ENCODE results near the gene LASP1.

The LASP1 gene

GRCh38 chr17:38904892-38905291, 35.0 kb downstream of the LASP1 start:
- Histone ChIP-seq H3K4me2 (ENCODE audit: low read length) (no peak overlapping the region), H3K36me3 (ENCODE audit: insufficient read depth, low read length) (peaks cover 33% of the 10 kb centered on the region), H3K27ac (ENCODE audit: low read depth, low read length, poor library complexity, severe bottlenecking) (no peak overlapping the region), H3K27me3 (ENCODE audit: insufficient read depth, low read length) (no peaks in the 10 kb centered on the region), H3K9me2 (ENCODE audit: low read depth, low read length) (no peaks in the 10 kb centered on the region), H3F3A (ENCODE audit: insufficient read depth, low read length) (no peaks in the 10 kb centered on the region), H3K79me2 (ENCODE audit: insufficient read depth, low read length) (no peaks in the 10 kb centered on the region), H3K4me3 (ENCODE audit: low read depth, low read length, poor library complexity, severe bottlenecking) (no peak overlapping the region), H2AFZ (ENCODE audit: low read length) (no peak overlapping the region), H3K4me1 (ENCODE audit: insufficient read depth, low read length, severe bottlenecking) (peaks cover 40% of the 10 kb centered on the region), H3K9me3 (ENCODE audit: low read length) (no peaks in the 10 kb centered on the region), H4K20me1 (ENCODE audit: insufficient read depth, low read length) (no peaks in the 10 kb centered on the region), H3K9ac (ENCODE audit: low read length) (no peak overlapping the region)
- TF ChIP-seq CTCF (IDR thresholded peaks at IDR 0.05; ENCODE audit: low read length) (no peak), EZH2 (IDR thresholded peaks at IDR 0.05; ENCODE audit: borderline replicate concordance, low read length) (no peak)

GRCh38 chr17:38905375-38905774, 35.5 kb downstream of the LASP1 start:
- H3F3A ChIP-seq (ENCODE audit: insufficient read depth, low read length): no peaks in the 10 kb centered on the region
- no peak overlapping the region for H3K4me3 ChIP-seq (ENCODE audit: low read depth, low read length, poor library complexity, severe bottlenecking)
- H3K9ac ChIP-seq (ENCODE audit: low read length): no peak overlapping the region
- H3K27me3 ChIP-seq (ENCODE audit: insufficient read depth, low read length): no peaks in the 10 kb centered on the region
- no peak overlapping the region for H2AFZ ChIP-seq (ENCODE audit: low read length)
- no peaks in the 10 kb centered on the region for H3K9me3 ChIP-seq (ENCODE audit: low read length)
- H4K20me1 ChIP-seq (ENCODE audit: insufficient read depth, low read length): no peaks in the 10 kb centered on the region
- H3K36me3 ChIP-seq (ENCODE audit: insufficient read depth, low read length): peaks cover 33% of the 10 kb centered on the region
- peaks cover 40% of the 10 kb centered on the region for H3K4me1 ChIP-seq (ENCODE audit: insufficient read depth, low read length, severe bottlenecking)
- no peaks in the 10 kb centered on the region for H3K9me2 ChIP-seq (ENCODE audit: low read depth, low read length)
- TF ChIP-seq EZH2 (IDR thresholded peaks at IDR 0.05; ENCODE audit: borderline replicate concordance, low read length) (no peak), CTCF (IDR thresholded peaks at IDR 0.05; ENCODE audit: low read length) (no peak)
- H3K79me2 ChIP-seq (ENCODE audit: insufficient read depth, low read length): no peaks in the 10 kb centered on the region
- peak overlapping the region; percentile 16 for H3K27ac ChIP-seq (ENCODE audit: low read depth, low read length, poor library complexity, severe bottlenecking)
- H3K4me2 ChIP-seq (ENCODE audit: low read length): no peak overlapping the region

DNA sequence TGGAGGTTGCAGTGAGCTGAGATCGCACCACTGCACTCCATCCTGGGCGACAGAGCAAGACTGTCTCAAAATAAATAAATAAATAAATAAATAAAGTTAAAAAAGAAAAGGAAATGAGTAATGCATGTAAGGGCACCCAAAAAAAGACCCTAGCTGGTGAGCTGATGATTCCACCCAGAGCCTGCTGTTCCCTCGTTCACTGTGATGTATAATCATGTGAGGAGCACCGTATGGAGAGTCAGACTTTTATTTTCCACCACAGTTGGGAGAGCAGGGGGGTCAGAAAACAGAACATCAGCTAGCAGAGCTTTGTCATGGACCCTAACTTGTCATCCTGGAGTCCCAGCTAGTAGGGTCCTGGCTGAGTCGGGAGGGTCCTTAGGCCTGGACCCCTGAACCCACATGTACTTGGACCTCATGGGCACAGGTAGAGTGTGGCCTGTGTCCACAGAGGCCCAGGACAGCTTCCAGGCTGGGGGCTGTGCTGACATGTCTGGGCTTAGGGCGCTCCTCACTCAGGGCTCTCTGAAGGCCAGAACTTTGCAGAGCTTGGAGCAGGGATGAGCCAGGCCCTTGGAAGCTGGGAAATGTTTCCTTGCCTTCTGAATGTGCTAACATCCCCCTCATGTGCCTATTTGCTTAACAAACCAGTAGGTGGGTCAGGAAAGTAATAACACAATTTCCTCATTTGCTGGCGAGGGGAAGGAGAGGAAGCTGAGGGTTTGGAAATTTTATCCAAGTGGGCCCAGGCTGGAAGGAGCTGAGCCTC, 36.8 kb downstream of the LASP1 start:
- H3K79me2 ChIP-seq (ENCODE audit: insufficient read depth, low read length): no peaks in the 10 kb centered on the region
- no peaks in the 10 kb centered on the region for H3K9me3 ChIP-seq (ENCODE audit: low read length)
- H3K27me3 ChIP-seq (ENCODE audit: insufficient read depth, low read length): no peaks in the 10 kb centered on the region
- H2AFZ ChIP-seq (ENCODE audit: low read length): no peak overlapping the region
- no peaks in the 10 kb centered on the region for H3K9me2 ChIP-seq (ENCODE audit: low read depth, low read length)
- H3K4me3 ChIP-seq (ENCODE audit: low read depth, low read length, poor library complexity, severe bottlenecking): no peak overlapping the region
- no peaks in the 10 kb centered on the region for H4K20me1 ChIP-seq (ENCODE audit: insufficient read depth, low read length)
- H3K27ac ChIP-seq (ENCODE audit: low read depth, low read length, poor library complexity, severe bottlenecking): peak overlapping the region; percentile 67
- peaks cover 40% of the 10 kb centered on the region for H3K4me1 ChIP-seq (ENCODE audit: insufficient read depth, low read length, severe bottlenecking)
- H3K36me3 ChIP-seq (ENCODE audit: insufficient read depth, low read length): peaks cover 31% of the 10 kb centered on the region
- TF ChIP-seq EZH2 (IDR thresholded peaks at IDR 0.05; ENCODE audit: borderline replicate concordance, low read length): no peak
- no peak for TF ChIP-seq CTCF (IDR thresholded peaks at IDR 0.05; ENCODE audit: low read length)
- H3K4me2 ChIP-seq (ENCODE audit: low read length): no peak overlapping the region
- no peaks in the 10 kb centered on the region for H3F3A ChIP-seq (ENCODE audit: insufficient read depth, low read length)
- no peak overlapping the region for H3K9ac ChIP-seq (ENCODE audit: low read length)
